ENCODE measurements around the gene ENTPD8. TPM values are rescaled to one million over a fixed set of nuclear protein-coding genes. Genes with fewer than 3 reads are reported as not detected.

ENTPD8 gene, protein sequence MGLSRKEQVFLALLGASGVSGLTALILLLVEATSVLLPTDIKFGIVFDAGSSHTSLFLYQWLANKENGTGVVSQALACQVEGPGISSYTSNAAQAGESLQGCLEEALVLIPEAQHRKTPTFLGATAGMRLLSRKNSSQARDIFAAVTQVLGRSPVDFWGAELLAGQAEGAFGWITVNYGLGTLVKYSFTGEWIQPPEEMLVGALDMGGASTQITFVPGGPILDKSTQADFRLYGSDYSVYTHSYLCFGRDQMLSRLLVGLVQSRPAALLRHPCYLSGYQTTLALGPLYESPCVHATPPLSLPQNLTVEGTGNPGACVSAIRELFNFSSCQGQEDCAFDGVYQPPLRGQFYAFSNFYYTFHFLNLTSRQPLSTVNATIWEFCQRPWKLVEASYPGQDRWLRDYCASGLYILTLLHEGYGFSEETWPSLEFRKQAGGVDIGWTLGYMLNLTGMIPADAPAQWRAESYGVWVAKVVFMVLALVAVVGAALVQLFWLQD
- total RNA-seq = 1 to 10 TPM in 2 of 3 donors, not detected in 1; 2.0 to 3.2 TPM

DNA sequence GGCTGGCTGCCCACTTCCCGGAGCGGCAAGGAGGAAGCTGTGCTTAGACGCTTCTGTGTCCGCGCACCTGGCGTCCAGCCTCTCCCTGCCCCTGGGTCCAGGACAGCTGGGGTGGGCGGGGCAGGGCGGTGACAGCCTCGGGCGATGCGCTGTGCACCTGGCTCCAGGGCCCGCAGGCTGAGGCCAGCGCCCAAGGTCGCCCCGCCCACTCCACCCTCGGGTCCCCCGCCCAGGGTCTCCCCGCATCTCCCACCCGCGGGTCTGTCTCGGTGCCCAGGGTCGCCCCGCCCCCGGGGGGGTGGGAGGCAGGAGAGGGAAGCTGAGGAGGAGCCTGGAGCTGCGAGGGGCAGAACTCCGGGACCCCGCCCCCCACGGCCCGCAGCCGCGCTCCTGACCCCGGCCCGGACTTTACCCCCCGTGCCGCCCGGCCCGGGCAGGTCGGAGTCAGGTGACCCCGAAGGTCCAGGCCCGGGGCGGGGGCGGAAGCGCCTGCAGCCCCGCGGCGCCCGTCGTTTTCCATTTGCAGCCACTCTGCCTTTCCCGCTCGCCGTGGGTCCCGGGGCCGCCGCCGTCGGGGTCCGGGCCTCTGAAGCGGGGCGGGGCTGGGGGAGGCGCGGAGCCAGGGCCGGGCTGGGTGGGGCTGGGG is at the start of gene ENTPD8:
TSS of gene ENTPD8 (minus strand) at position 69 of the 646 bp plus-strand sequence. CDS start 3,072 bp downstream, outside the sequence.
- intact Hi-C loops (cut with DNase I; ENCODE audit: low total_unique reads) = no loop called here
- H3K4me3 ChIP-seq = peak within 1 kb of the TSS; percentile 26 to 68 (median 55)
- H3K36me3 ChIP-seq = no peaks in the 10 kb centered on the region
- H3K27ac ChIP-seq = no peak within 1 kb of the TSS
- no peak for DNase-seq (ENCODE audit: low spot score in 2 of 2)
- H3K9me3 ChIP-seq = no peaks in the 10 kb centered on the region
- peaks cover 8 to 13% of the 10 kb centered on the region in 2 donors for H3K4me1 ChIP-seq
- TF ChIP-seq POLR2A (IDR thresholded peaks at IDR 0.05) (no peak), POLR2AphosphoS5 (IDR thresholded peaks at IDR 0.05) (no peak)
- TF ChIP-seq, protein P1, sequence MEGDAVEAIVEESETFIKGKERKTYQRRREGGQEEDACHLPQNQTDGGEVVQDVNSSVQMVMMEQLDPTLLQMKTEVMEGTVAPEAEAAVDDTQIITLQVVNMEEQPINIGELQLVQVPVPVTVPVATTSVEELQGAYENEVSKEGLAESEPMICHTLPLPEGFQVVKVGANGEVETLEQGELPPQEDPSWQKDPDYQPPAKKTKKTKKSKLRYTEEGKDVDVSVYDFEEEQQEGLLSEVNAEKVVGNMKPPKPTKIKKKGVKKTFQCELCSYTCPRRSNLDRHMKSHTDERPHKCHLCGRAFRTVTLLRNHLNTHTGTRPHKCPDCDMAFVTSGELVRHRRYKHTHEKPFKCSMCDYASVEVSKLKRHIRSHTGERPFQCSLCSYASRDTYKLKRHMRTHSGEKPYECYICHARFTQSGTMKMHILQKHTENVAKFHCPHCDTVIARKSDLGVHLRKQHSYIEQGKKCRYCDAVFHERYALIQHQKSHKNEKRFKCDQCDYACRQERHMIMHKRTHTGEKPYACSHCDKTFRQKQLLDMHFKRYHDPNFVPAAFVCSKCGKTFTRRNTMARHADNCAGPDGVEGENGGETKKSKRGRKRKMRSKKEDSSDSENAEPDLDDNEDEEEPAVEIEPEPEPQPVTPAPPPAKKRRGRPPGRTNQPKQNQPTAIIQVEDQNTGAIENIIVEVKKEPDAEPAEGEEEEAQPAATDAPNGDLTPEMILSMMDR (IDR thresholded peaks at IDR 0.05) = no peak
- no peaks in the 10 kb centered on the region for H3K27me3 ChIP-seq

DNA sequence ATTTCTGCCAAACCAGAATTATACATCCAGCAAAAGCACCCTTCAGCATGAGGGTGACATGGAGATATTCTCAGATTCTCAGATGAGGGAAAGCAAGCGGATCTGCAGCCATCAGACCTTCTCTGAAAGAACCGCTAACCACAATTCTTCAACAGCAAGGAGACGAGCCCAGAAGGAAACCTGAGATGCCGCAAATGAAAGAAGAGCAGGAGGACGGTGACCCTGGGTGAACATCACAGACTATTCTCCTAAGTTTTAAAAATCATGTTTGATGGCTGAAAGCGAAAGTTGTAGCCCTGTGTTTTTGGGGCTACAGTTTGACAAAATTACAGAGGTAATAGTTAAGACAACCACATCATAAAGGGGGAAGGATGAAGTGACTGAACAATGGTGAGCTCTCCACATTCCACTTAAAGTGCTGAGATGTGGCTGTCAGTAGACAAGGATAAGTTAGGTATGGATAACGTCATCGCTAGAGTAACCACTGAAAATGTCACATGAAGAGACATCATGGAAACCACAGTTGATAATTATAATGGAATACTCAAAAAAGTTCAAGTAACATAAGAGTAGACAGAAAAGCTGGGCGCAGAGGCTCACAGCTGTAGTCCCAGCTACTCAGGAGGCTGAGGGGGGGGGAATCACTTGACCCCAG is 49.5 kb upstream of the ENTPD8 start:
- TF ChIP-seq POLR2AphosphoS5 (IDR thresholded peaks at IDR 0.05) (no peak), POLR2A (IDR thresholded peaks at IDR 0.05) (no peak)
- TF ChIP-seq, protein P1 (IDR thresholded peaks at IDR 0.05) = no peak
- Histone ChIP-seq H3K27me3 (no peaks in the 10 kb centered on the region), H3K4me3 (no peak overlapping the region), H3K9me3 (no peaks in the 10 kb centered on the region), H3K36me3 (no peaks in the 10 kb centered on the region), H3K27ac (no peak overlapping the region), H3K4me1 (no peaks in the 10 kb centered on the region)
- intact Hi-C loops (cut with DNase I; ENCODE audit: low total_unique reads) = no loop called here
- no peak for DNase-seq (ENCODE audit: low spot score in 2 of 2)

DNA sequence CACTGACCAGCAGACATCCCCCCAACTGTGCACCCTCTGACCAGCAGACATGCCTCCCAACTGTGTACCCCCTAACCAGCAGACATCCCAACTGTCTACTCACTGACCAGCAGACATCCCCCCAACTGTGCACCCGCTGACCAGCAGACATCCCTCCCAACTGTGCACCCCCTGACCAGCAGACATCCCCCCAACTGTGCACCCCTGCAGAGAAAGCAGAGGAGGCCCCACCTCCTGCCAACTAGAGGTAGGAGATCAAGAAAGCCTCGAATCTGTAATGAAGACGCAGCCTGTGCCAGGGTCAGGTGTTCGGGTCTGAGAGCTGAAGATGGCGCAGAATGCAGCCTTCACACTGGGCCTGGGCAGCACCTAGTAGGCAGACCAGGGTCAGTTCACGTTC is 47.7 kb upstream of the ENTPD8 start:
- H3K4me3 ChIP-seq = no peak overlapping the region
- H3K36me3 ChIP-seq = no peaks in the 10 kb centered on the region
- no peaks in the 10 kb centered on the region for H3K9me3 ChIP-seq
- intact Hi-C loops (cut with DNase I; ENCODE audit: low total_unique reads) = no loop called here
- H3K27me3 ChIP-seq = no peaks in the 10 kb centered on the region
- H3K27ac ChIP-seq = no peak overlapping the region
- no peak for DNase-seq (ENCODE audit: low spot score in 2 of 2)
- TF ChIP-seq, protein P1 (IDR thresholded peaks at IDR 0.05) = no peak
- TF ChIP-seq POLR2A (IDR thresholded peaks at IDR 0.05) (no peak), POLR2AphosphoS5 (IDR thresholded peaks at IDR 0.05) (no peak)
- no peaks in the 10 kb centered on the region for H3K4me1 ChIP-seq

DNA sequence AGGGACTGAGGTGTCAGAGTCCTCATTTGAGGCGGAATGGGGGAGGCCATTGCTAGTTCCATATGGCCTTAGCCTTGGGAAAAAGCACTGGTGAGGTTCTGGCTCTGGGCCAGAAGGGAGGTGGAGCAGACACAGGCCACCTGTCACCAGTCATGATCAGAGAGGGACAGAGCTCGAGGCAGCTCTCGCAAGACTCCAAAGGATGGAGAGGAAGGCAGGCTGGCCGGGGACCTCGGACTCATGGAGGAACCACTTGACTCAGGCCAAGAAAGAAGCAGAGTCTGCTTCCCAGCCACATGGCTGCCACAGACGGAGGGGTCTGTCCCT is 47.1 kb upstream of the ENTPD8 start:
- DNase-seq (ENCODE audit: low spot score in 2 of 2) = no peak
- H3K36me3 ChIP-seq = no peaks in the 10 kb centered on the region
- intact Hi-C loops (cut with DNase I; ENCODE audit: low total_unique reads) = no loop called here
- TF ChIP-seq POLR2AphosphoS5 (IDR thresholded peaks at IDR 0.05) (no peak), POLR2A (IDR thresholded peaks at IDR 0.05) (no peak)
- TF ChIP-seq, protein P1 (IDR thresholded peaks at IDR 0.05) = no peak
- no peak overlapping the region for H3K4me3 ChIP-seq
- no peaks in the 10 kb centered on the region for H3K9me3 ChIP-seq
- H3K4me1 ChIP-seq = no peaks in the 10 kb centered on the region
- H3K27me3 ChIP-seq = no peaks in the 10 kb centered on the region
- no peak overlapping the region for H3K27ac ChIP-seq

Measured in breast epithelium (tissue), 4 donors.